GM18861 (cell line): ENCODE data around the gene TMED9.
"Not testable (repeated sequence)": the region's sequence is repeated elsewhere in the genome, so short reads cannot be mapped to it uniquely, and the experiment has no call there.

Source experiments
- ATAC-seq: cut with Tn5 transposase; IDR thresholded peaks from one replicate; pipeline ENCODE4 v1.9.1; 2021; ENCODE audit not compliant: unreplicated experiment

TMED9 gene

GRCh38 chr5:177605667-177606066, 13.7 kb downstream of the TMED9 start:
- ATAC-seq = no peak

DNA sequence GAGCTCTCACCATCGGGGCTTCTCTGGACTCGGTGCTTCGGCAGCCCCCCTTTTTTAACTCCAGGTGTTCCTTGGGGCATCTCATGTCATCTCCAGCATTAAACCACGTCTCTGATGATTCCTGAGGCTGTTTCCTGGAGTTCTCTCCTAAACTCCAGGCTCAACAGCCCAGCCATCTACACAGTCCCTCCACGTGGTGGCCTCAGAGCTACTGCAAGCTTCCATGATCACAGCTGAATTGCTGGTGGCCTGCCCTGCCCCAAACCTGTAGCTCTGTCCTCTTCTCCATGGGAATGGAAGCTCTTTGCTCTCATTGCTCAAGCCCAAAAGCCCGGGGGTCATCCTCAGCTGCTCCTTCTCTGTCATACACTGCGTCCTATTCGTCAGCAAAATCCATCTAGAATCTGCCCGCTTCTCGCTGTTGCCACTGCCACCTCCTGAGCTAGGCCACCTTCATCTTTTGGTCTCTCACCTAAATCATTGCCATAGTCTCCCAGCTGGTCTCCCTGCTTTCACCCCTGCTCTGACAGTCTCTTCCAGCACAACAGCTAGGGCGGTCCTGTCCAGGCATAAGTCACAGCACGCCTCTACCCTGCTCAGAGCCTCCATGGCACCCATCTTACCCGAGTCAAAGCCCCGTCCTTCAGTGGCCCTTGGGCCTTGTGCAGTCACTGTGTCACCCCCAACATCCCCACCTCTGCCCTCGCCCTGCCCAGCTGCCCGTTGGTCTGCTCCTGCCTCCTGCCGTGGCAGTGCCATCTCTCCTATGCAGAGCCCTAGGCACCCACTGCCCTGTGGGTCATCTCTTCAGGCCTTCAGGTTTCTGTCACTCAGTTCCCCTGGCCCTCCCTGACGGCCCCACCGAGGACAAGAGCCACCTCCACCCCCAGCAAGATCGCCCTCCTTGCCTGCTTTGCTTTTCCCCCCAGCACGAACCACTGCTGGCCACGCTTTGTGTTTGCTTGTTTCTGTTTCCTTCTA, 14.4 kb downstream of the TMED9 start:
- ATAC-seq = no peak

DNA sequence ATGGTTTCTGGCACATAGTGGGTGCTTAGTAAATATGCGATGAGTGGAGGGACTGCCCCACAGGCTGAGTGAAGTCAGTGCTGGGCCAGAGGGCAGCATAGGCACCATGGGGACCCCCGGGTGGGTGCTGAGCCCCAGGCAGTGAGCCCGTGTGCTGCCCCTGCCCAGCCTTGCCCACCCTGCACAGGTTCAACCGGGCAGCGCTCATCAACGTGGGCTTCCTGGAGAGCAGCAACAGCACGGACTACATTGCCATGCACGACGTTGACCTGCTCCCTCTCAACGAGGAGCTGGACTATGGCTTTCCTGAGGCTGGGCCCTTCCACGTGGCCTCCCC, 15.1 kb downstream of the TMED9 start:
- ATAC-seq = no peak

- ATAC-seq = no peak
Measured at GRCh38 chr5:177607452-177608192, 15.6 kb downstream of the TMED9 start.

GRCh38 chr5:177608243-177609075, 16.5 kb downstream of the TMED9 start:
- no peak for ATAC-seq

DNA sequence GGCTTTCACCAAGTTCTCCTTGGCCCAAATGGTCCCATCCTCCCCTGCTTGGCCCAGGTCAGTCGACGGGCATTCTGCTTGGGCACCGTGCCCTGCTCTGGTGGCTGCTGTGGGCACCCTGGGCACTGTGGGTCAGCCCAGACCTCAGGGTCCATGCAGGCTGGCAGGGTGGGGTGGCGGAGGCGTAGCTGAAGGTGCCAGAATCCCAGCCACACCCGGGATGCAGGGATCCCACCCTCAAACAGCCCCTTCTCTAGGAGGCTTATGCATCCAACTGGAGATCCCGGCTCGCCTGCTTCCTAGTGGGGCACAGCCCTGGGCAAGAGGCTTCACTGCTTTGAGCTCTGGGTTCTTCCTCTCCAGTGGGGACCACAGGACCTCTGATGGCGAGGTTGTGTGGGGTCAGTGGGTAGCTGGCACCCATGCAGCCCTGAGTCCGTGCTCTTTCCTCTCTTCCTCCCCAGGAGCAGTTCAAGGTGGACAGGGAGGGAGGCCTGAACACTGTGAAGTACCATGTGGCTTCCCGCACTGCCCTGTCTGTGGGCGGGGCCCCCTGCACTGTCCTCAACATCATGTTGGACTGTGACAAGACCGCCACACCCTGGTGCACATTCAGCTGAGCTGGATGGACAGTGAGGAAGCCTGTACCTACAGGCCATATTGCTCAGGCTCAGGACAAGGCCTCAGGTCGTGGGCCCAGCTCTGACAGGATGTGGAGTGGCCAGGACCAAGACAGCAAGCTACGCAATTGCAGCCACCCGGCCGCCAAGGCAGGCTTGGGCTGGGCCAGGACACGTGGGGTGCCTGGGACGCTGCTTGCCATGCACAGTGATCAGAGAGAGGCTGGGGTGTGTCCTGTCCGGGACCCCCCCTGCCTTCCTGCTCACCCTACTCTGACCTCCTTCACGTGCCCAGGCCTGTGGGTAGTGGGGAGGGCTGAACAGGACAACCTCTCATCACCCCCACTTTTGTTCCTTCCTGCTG, 17.4 kb downstream of the TMED9 start:
- ATAC-seq = no peak

- no peak for ATAC-seq
Measured at GRCh38 chr5:177610131-177610769, 18.2 kb downstream of the TMED9 start.

DNA sequence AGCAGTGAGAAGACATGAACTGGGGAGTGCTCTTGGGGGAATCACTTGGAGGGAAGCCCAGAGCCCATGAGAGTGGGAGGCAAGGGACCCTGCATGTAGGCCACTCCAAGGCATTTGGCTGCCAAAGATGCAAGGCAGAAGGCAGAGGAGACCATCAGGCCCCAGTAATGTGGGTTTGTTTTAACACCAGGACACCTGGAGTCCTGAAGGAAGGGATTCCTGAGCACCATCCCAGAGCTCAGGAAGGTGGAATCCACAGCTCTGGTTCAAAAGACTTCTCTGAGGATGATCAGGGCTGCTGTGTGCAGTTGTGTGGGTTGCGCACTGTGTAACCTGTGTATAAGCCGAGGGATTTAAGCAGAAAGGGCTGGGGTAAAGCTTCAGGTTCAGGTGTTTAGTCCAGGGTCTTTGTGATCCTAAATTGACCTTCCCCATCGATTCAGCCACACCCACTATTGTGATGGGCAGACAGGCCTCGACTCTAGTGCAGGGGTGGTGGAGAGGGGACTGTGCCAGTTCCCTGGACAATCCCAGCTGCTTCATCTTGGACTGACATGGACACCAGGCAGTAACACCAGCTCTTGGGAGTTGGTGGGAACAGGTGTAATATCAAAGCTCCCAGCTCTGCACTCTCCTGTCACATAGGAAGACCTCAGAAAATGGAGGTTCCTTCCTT, 18.9 kb downstream of the TMED9 start:
- no peak for ATAC-seq

DNA sequence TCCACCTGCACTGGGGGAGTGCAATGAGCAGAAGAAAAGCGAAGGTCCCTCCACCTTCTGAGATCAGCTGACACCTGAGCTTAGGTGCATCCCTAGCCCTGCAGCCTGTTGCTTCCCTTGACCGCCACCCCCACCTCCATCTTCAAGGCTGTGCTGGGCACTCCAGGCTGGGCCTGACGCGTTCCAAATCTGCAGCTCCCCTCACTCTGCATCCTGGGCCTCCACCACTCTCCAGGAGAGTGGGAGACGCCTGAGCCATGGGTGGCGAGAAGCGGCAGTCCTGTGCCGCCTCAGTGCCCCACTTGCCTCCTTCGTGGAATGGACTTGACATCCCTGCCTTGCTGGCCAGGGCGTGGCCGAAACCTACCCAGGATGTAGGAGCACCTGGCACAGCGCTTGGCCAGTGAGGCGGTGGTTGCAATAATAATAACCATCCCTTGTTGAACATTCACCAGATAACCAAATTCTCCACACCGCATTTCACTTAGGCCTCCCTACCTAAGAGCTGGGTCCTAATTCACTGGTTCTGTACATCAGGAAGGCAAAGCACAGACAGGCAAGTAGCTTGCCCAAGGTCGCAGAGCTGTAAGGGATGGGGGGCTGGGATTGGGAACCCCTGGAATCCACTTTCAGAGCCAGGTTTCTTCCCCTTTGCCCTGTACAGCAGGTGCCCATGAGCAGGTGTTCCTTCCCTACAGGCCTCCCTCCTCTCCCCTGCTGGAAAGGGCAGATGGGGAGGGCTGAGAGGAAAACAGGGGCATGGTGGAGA, 19.6 kb downstream of the TMED9 start:
- no peak for ATAC-seq

GRCh38 chr5:177612215-177612673, 20.2 kb downstream of the TMED9 start:
- ATAC-seq = no peak

- no peak for ATAC-seq
Measured at GRCh38 chr5:177620560-177620959, 28.6 kb downstream of the TMED9 start.

DNA sequence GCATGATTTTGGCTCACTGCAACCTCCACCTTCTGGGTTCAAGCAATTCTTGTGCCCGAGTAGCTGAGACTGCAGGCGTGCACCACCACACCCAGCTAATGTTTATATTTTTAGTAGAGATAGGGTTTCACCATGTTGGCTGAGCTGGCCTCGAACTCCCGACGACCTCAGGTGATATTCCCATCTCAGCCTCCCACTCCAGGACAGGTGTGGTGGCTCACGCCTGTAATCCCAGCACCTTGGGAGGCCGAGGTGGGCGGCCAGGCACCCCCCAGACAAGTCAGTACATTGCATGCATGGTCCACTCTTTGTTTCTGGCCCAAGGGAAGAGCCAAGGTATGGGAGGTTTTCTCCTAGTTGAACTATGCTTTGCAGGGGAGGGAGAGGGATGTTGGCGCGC, 32.2 kb downstream of the TMED9 start:
- not testable (repeated sequence) for ATAC-seq

DNA sequence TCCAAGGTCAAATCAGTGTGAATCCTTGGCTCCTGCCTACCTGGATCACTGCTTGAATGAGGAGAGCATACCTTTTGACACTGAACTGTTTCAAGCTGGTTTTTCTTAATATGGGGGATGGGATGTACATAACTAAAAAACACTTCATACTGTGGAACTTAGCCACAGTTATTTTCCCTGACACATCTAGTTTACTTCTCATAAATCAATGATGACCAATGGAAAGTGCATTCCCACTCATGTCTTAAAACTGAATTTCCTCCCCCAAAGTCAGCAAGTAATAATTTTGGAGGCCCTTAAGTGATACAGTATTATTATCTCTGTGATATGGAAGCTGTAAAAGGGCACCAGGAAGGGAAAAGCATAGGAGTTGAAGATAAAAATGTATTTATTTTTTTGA, 38.2 kb downstream of the TMED9 start:
- not testable (repeated sequence) for ATAC-seq

GRCh38 chr5:177634912-177635311, 42.9 kb downstream of the TMED9 start:
- not testable (repeated sequence) for ATAC-seq

DNA sequence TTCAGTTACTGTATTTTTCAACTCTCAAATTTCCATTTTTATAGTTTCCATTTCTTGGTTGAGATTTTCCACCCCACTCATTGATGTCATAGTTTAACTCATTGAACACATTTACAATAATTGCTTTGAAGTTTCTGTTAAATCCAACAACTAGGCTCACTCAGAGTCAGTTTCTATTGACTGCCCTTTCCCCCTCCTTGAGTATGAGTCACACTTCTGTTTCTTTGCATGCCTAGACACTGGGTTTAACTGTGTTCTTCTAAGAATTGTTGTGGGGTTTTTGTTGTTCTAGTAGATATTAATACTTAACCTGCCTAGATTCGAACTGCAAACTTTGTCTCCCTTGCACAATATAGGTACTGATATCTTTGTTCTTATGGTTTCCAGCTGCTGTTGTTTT, 53.5 kb downstream of the TMED9 start:
- not testable (repeated sequence) for ATAC-seq
